K562 (cell line): Measurements from ENCODE around the gene ABCC5. TPM values are rescaled to one million over a fixed set of nuclear protein-coding genes. Genes with fewer than 3 reads are reported as not detected.

ENCODE experiments used
- ATAC-seq: fragments of 200-7000 bp; cut with Tn5 transposase; 3 replicates; pipeline ENCODE4 v1.9.1; 2020; ENCODE audit warnings: moderate library complexity
- BruUV-seq: library from RNA; stranded (reverse); fragments of 400-500 nt; replicated peaks from 2 replicates; lab custom pipeline; 2021; lab: Mats Ljungman, UMichigan
- CTCF ChIA-PET: fragments of 300-600 bp; formaldehyde crosslinking; extraction: SDS; loops from one replicate; lab custom pipeline; 2021; ENCODE audit warnings: low intra/inter-chr PET ratio; lab: Yijun Ruan, JAX
- POLR2A ChIA-PET: fragments of 300-600, 350-650 bp; sonication (Branson Sonifier 250); formaldehyde crosslinking; extraction: SDS; loops from one replicate; lab custom pipeline; 2021; ENCODE audit warnings: antibody characterized with exemption, inconsistent platforms; lab: Yijun Ruan, JAX
- DNase-seq, 4 experiments: peaks; one replicate each; pipeline versions ENCODE4 v3.0.0 to v3.0.0-alpha.2; 2011 to 2018; ENCODE audit warnings: low spot score in 3 of 4, mixed read lengths in 3 of 4; ENCODE audit errors: extremely low read depth in 1 of 4
- FAIRE-seq: peaks from 2 replicates; lab custom pipeline; 2011; peaks lifted over from hg19 to GRCh38; lab: Jason Lieb, UNC
- H2AFZ ChIP-seq: 2 replicates; pipeline ENCODE4 v1.6.0; 2011; ENCODE audit warnings: low read depth, low read length, control low read depth, inconsistent platforms
- H3K27ac ChIP-seq: fragments of 200-600 bp; 3 replicates; pipeline ENCODE4 v1.8.0; 2011; ENCODE audit warnings: low read depth, mild to moderate bottlenecking, control low read depth, inconsistent platforms, low read length, moderate library complexity, mixed read lengths; ENCODE audit errors: extremely low read depth
- H3K27me3 ChIP-seq, 2 experiments: fragments of 300-600 bp in 1 of 2; 2 replicates in 1 of 2; 3 replicates in 1 of 2; pipeline versions ENCODE4 v1.6.0 to v1.8.0; 2011; ENCODE audit warnings: inconsistent platforms in 2 of 2, low read length in 2 of 2, mild to moderate bottlenecking in 1 of 2, mixed read lengths in 1 of 2, moderate library complexity in 1 of 2; ENCODE audit not compliant: control insufficient read depth in 2 of 2, insufficient read depth in 2 of 2
- H3K36me3 ChIP-seq: fragments of 300-600 bp; 3 replicates; pipeline ENCODE4 v1.8.0; 2011; ENCODE audit warnings: mild to moderate bottlenecking, low read length, inconsistent platforms; ENCODE audit not compliant: control insufficient read depth, insufficient read depth
- H3K4me1 ChIP-seq, 2 experiments: fragments of 200-600 bp in 1 of 2; replicated peaks in 1 of 2; 2 replicates in 1 of 2; 3 replicates in 1 of 2; pipeline versions ENCODE4 v1.5.1 to v1.8.0; 2011; ENCODE audit warnings: inconsistent platforms in 2 of 2, low read length in 2 of 2, mild to moderate bottlenecking in 1 of 2, mixed read lengths in 1 of 2, moderate library complexity in 1 of 2; ENCODE audit not compliant: control insufficient read depth in 2 of 2, insufficient read depth in 2 of 2
- H3K4me2 ChIP-seq: 2 replicates; pipeline ENCODE4 v1.6.1; 2011; ENCODE audit warnings: low read length, control low read depth, inconsistent platforms, mixed read lengths; ENCODE audit not compliant: insufficient read depth
- H3K4me3 ChIP-seq: fragments of 200-600 bp; sonication (generic), shearing (Covaris generic); 2 replicates; pipeline ENCODE4 v1.5.1; 2016; ENCODE audit warnings: control low read depth, inconsistent platforms
- H3K79me2 ChIP-seq: fragments of 200-600 bp; 3 replicates; pipeline ENCODE4 v1.8.0; 2011; ENCODE audit warnings: low read length, inconsistent platforms; ENCODE audit not compliant: control insufficient read depth, insufficient read depth
- H3K9ac ChIP-seq, 2 experiments: 2 replicates each; pipeline versions ENCODE4 v1.6.0 to v1.6.1; 2011; ENCODE audit warnings: low read depth in 2 of 2, low read length in 2 of 2, control low read depth in 1 of 2, inconsistent platforms in 1 of 2, mild to moderate bottlenecking in 1 of 2, mixed read lengths in 1 of 2; ENCODE audit not compliant: insufficient read depth in 1 of 2
- H3K9me1 ChIP-seq: one replicate; pipeline ENCODE4 v1.6.0; 2011; ENCODE audit warnings: inconsistent platforms, mild to moderate bottlenecking, low read length, moderate library complexity; ENCODE audit not compliant: control insufficient read depth, insufficient read depth
- H3K9me3 ChIP-seq: replicated peaks from 2 replicates; pipeline ENCODE4 v1.5.1; 2011; ENCODE audit warnings: low read depth, low read length, inconsistent platforms; ENCODE audit not compliant: control insufficient read depth, insufficient read depth
- H4K20me1 ChIP-seq: replicated peaks from 2 replicates; pipeline ENCODE4 v1.6.1; 2011; ENCODE audit warnings: low read length, inconsistent platforms, mixed read lengths; ENCODE audit not compliant: control insufficient read depth, insufficient read depth
- WGBS: fragments of 100-300 bp; shearing (Covaris generic); methylation state at CpG from one replicate; pipeline ENCODE4 v1.1.6; 2016; ENCODE audit warnings: low coverage, mixed read lengths; ENCODE audit not compliant: insufficient coverage; ENCODE audit errors: missing lambda C conversion rate; 5-methylcytosine and 5-hydroxymethylcytosine counted together
- in situ Hi-C: fragments of 300-500 bp; cut with MboI; formaldehyde crosslinking; loops from 4 replicates; pipeline ENCODE4 v1.15.0; 2018; ENCODE audit warnings: inconsistent platforms, mixed read lengths
- intact Hi-C: fragments of 100-400 bp; cut with micrococcal nuclease; formaldehyde crosslinking; loops from 2 replicates; pipeline ENCODE4 v1.14.2; 2022
- polyA plus RNA-seq, 8 experiments: library from polyadenylated mRNA; depleted of rRNA in 4 of 8; stranded (reverse) in 5 of 8; unstranded in 3 of 8; fragments of >200 nt; fragmentation: Nextera tagmentation in 2 of 8; fragmentation: Illumina TruSeq in 1 of 8; extraction: Ambion mirVana in 2 of 8; extraction: Trizol in 1 of 8; gene quantifications; 2 replicates each; pipeline versions ENCODE4 v1.2.1 to v1.2.3, GENCODE V29; 2011 to 2014; ENCODE audit warnings: inconsistent platforms in 1 of 8, missing spikeins in 1 of 8
- total RNA-seq, 7 experiments: library from RNA; depleted of rRNA in 6 of 7; stranded (reverse); fragments of >200 nt in 6 of 7; fragmentation: Illumina TruSeq in 2 of 7; extraction: Trizol in 2 of 7; gene quantifications; 2 replicates each; pipeline versions ENCODE4 v1.2.1 to v1.2.3, GENCODE V29; 2011 to 2021; ENCODE audit warnings: low replicate concordance in 1 of 7
- TF ChIP-seq, protein P1 (sequence below): fragments of 200-800 bp; sonication (Bioruptor generic); IDR thresholded peaks from 2 replicates; pipeline ENCODE4 v1.6.1; 2016; ENCODE audit warnings: missing genetic modification characterization, missing compliant biosample characterization

The ABCC5 gene
- total and polyA plus RNA-seq, 9 of the 15 experiments (the other 6 are each of a cell fraction or from before 2014, with no cell fraction given) = 22.0 to 53.0 (median 41.9) TPM

DNA sequence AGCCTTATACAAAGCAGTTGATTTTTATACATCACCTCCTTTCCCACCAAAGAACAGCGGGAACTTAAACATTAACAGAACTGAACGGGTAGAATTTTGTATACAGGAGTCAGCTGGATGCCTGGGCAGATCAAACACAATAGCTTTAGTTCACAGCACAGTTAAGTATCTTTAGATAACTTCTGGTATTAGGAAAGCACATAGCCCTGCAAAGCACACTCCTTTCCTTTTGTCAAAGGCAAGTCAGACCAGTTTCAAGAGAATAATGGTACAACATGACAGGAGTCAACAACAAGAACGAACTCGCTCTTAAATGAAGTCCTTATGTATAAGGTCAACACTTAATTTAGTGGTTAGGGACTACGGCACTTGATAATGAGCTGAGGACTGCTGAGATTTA, 26.3 kb downstream of the ABCC5 start:
- H3K4me3 ChIP-seq = no peak overlapping the region
- intact Hi-C loops = no loop called here
- BruUV-seq = no TSS peak
- H3K4me1 ChIP-seq = peaks cover 10 to 15% of the 10 kb centered on the region in 2 experiments; a peak in 4 of 5 replicates
- no peak overlapping the region for H3K4me2 ChIP-seq
- no peak for FAIRE-seq
- no peak overlapping the region for H2AFZ ChIP-seq
- in situ Hi-C loops = no loop called here
- H4K20me1 ChIP-seq = no peaks in the 10 kb centered on the region
- no peak for ATAC-seq
- DNase-seq = no peak
- CTCF ChIA-PET = no interaction called here
- peaks cover 44% of the 10 kb centered on the region for H3K36me3 ChIP-seq
- WGBS = 87% methylated on average over 5 of the region's 5 CpGs
- no peak overlapping the region for H3K27ac ChIP-seq
- TF ChIP-seq, protein P1, sequence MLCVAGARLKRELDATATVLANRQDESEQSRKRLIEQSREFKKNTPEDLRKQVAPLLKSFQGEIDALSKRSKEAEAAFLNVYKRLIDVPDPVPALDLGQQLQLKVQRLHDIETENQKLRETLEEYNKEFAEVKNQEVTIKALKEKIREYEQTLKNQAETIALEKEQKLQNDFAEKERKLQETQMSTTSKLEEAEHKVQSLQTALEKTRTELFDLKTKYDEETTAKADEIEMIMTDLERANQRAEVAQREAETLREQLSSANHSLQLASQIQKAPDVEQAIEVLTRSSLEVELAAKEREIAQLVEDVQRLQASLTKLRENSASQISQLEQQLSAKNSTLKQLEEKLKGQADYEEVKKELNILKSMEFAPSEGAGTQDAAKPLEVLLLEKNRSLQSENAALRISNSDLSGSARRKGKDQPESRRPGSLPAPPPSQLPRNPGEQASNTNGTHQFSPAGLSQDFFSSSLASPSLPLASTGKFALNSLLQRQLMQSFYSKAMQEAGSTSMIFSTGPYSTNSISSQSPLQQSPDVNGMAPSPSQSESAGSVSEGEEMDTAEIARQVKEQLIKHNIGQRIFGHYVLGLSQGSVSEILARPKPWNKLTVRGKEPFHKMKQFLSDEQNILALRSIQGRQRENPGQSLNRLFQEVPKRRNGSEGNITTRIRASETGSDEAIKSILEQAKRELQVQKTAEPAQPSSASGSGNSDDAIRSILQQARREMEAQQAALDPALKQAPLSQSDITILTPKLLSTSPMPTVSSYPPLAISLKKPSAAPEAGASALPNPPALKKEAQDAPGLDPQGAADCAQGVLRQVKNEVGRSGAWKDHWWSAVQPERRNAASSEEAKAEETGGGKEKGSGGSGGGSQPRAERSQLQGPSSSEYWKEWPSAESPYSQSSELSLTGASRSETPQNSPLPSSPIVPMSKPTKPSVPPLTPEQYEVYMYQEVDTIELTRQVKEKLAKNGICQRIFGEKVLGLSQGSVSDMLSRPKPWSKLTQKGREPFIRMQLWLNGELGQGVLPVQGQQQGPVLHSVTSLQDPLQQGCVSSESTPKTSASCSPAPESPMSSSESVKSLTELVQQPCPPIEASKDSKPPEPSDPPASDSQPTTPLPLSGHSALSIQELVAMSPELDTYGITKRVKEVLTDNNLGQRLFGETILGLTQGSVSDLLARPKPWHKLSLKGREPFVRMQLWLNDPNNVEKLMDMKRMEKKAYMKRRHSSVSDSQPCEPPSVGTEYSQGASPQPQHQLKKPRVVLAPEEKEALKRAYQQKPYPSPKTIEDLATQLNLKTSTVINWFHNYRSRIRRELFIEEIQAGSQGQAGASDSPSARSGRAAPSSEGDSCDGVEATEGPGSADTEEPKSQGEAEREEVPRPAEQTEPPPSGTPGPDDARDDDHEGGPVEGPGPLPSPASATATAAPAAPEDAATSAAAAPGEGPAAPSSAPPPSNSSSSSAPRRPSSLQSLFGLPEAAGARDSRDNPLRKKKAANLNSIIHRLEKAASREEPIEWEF (CRISPR knock-in tag) = no peak
- TF ChIP-seq, all 486 proteins: peak for 0
- POLR2A ChIA-PET = interaction anchor here (0.6 to 0.9 kb wide), 2 partner anchors 8 to 12 kb away, joined by 3 read pairs; no protein-coding TSS in a partner anchor
- Histone ChIP-seq H3K9me3 (no peaks in the 10 kb centered on the region), H3K27me3 (no peaks in the 10 kb centered on the region), H3K9me1 (no peaks in the 10 kb centered on the region), H3K79me2 (0 out of 3 replicates have a peak, but pooled peaks cover 10% of the 10 kb centered on the region), H3K9ac (no peak overlapping the region)
